Cortex of kidney (tissue), 1 donor: Measurements from ENCODE around the gene GRID1.

Experiments used
- DNase-seq: peaks from one replicate; lab custom pipeline; 2025; lab: John Stamatoyannopoulos, UW

The GRID1 gene

GRCh38 chr10:86230557-86231180 lies 135.9 kb downstream of the GRID1 start:
- DNase-seq: no peak

GRCh38 chr10:86229811-86230556 lies 136.6 kb downstream of the GRID1 start:
- no peak for DNase-seq

GRCh38 chr10:86229376-86229775 lies 137.2 kb downstream of the GRID1 start:
- DNase-seq: no peak

GRCh38 chr10:86227501-86228258 lies 138.9 kb downstream of the GRID1 start:
- DNase-seq: no peak

GRCh38 chr10:86226781-86227201 lies 139.8 kb downstream of the GRID1 start:
- no peak for DNase-seq

- DNase-seq: no peak
These were observed 140.6 kb downstream of the GRID1 start for GRCh38 chr10:86226016-86226415.

GRCh38 chr10:86225103-86225782 lies 141.4 kb downstream of the GRID1 start:
- DNase-seq: no peak

GRCh38 chr10:86224354-86225102 lies 142.1 kb downstream of the GRID1 start:
- no peak for DNase-seq

- DNase-seq: no peak
These were observed 143.3 kb downstream of the GRID1 start for GRCh38 chr10:86223256-86223655.

GRCh38 chr10:86222687-86223086 lies 143.9 kb downstream of the GRID1 start:
- DNase-seq: no peak

GRCh38 chr10:86222336-86222650 lies 144.3 kb downstream of the GRID1 start:
- no peak for DNase-seq

- DNase-seq: no peak
These were observed 144.9 kb downstream of the GRID1 start for GRCh38 chr10:86221442-86222335.

- no peak for DNase-seq
These were observed 146.0 kb downstream of the GRID1 start for GRCh38 chr10:86220626-86221025.

- DNase-seq: no peak
These were observed 147.3 kb downstream of the GRID1 start for GRCh38 chr10:86219271-86219670.

GRCh38 chr10:86218842-86219241 lies 147.8 kb downstream of the GRID1 start:
- DNase-seq: no peak

GRCh38 chr10:86218160-86218559 lies 148.4 kb downstream of the GRID1 start:
- no peak for DNase-seq

GRCh38 chr10:86217371-86218080 lies 149.1 kb downstream of the GRID1 start:
- no peak for DNase-seq

- DNase-seq: no peak
These were observed 149.7 kb downstream of the GRID1 start for GRCh38 chr10:86216886-86217285.

GRCh38 chr10:86215712-86216111 lies 150.9 kb downstream of the GRID1 start:
- DNase-seq: no peak

- DNase-seq: no peak
These were observed 151.5 kb downstream of the GRID1 start for GRCh38 chr10:86215046-86215445.
